Measurements from ENCODE around the gene CITED4.
"Not testable (repeated sequence)": the region's sequence is repeated elsewhere in the genome, so short reads cannot be mapped to it uniquely, and the experiment has no call there.

Gene CITED4

GRCh38 chr1:40862008-40862863 is at the start of gene CITED4:
CITED4 (minus strand) TSS chr1:40862363; CDS start chr1:40862127, 236 bp downstream.
- peak; percentile 24 to 97 (median 89) for DNase-seq

- DNase-seq, result no peak
Measured at GRCh38 chr1:40911105-40911504, 48.9 kb upstream of the CITED4 start.

- no peak for DNase-seq
Measured at GRCh38 chr1:40909281-40909680, 47.1 kb upstream of the CITED4 start.

DNA sequence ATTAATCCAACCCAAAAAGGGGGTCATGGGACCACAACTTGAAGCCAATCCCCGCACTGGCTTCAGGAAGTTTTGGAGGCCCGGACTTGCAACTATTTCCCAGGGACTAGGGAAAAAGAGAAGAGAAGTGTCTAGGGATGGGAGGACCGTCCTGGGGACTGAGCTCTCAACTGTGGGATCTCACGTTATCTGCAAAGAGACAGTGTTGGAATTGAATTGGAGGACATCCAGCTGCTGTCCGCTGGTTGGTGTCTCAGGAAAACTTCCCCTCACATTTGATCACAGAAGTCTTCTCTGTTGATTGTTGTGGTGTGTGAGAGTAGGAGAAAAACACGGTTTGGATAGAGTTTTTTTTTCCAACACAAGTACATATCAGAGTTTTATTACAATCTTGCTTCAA is 46.2 kb upstream of the CITED4 start:
- no peak for DNase-seq

- no peak for DNase-seq
Measured at GRCh38 chr1:40907899-40908298, 45.7 kb upstream of the CITED4 start.

- DNase-seq, result no peak
Measured at GRCh38 chr1:40906781-40907400, 44.7 kb upstream of the CITED4 start.

GRCh38 chr1:40905061-40905460 is 42.9 kb upstream of the CITED4 start:
- no peak for DNase-seq

DNA sequence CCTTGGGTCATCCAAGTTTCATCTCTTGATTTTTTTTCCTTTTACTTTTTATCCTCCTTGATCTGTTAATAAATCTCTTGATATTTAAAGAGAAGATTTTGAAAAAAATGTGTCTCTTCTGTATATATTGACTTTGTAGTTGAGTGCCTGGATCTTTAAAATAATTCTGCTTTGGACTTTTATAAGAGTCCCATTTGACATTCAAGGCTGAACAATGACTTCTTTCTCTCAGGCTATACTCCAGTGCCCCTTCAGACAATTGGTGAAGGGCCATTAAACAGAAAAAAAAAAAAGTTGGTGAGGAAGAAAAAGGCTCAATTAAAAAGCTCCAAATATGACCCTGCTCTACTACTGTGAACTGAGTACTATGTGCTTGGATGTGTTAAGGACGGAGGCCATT is 40.9 kb upstream of the CITED4 start:
- no peak for DNase-seq

DNA sequence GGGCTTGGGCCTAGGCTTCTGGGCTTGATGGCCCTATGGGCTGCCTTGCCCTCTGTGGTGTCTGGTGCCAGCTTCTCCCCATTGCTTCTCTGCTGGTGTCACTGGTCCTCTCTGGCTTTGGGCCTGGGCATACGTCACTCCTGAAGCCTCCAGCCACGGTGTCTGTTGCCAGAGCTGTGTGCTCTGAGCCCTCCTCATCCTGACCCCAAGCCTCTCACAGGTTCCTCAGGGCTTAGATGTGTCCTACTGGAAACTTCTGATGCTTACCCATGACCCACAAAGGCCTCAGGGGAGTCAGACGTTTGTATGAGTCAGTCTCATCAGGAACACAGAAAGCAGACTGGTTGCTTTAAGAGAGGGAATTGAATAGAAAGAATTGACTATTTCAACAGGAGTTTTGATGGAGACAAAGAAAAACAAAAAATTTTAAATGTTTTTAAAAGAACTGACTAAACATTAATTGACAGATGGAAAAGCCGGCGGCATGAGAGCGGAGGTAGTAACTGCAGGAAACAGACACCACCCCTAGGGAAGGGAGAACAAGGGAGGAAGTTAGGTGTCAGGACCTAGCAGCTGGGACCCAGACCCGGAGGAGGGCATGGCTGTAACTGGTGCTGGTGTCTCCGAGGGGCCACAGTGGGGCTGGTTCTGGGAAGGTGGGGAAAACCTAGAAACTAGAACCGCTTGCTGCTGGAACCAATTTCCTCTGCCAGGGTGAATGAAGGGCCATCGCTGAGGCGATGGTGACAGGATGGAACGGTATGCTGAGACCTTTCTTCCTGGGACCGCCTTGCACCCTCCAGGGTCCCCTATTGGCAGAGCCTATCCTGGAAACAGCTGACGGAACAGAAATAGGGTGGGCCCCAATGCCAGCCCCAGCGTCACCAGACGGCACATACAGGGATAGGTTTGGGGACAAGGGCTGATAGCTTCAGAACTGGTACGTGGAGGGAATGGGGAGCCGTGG is 40.0 kb upstream of the CITED4 start:
- DNase-seq, result peak in 2 of 51 donors; percentile 8 to 21

GRCh38 chr1:40899230-40899870 is 37.2 kb upstream of the CITED4 start:
- no peak for DNase-seq

DNA sequence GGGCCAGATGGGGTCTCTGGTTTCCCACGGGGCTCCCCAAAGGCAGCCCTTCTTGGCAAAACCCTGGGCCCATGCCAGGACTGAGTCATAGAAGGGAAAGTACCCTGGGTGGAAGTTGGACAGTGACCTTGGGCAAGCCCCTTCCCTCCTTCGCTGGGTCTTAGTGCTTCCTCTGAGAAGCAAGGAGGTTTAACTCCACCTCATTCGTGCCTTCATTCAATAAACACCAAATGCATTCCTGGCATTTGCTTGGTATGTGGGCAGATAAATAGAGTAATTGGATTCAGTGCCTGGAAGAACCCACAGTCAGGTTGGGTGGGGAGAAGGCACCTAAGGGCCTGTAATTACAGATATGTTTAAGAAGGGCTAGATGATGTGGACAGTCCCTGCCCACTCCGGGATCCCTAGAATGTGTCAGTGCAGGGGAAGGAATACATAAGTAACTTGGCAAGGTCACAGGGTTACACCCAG is 36.3 kb upstream of the CITED4 start:
- DNase-seq, result no peak

GRCh38 chr1:40897513-40897912 is 35.4 kb upstream of the CITED4 start:
- no peak for DNase-seq

DNA sequence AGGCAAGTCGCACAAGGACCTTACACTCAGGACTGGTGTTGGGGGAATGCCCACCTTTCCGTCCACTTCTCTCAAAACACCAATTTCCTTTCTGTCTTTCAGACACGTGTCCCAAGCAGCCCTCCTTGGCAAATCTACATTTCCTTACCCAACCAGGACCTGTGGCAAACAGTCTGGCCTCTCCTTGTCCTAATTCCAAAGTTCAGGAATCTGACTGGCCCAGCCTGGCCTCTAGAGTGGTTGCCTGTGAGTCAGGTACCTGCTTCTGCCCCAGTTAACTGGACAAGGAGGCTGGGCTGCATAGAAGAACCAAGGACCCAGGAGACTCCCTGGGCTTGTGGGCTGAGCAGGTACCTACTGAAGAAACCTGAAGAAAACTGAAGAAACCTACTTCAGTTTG is 34.3 kb upstream of the CITED4 start:
- no peak for DNase-seq

GRCh38 chr1:40895601-40896000 is 33.4 kb upstream of the CITED4 start:
- DNase-seq, result no peak

GRCh38 chr1:40894858-40895257 is 32.7 kb upstream of the CITED4 start:
- not testable (repeated sequence) for DNase-seq

DNA sequence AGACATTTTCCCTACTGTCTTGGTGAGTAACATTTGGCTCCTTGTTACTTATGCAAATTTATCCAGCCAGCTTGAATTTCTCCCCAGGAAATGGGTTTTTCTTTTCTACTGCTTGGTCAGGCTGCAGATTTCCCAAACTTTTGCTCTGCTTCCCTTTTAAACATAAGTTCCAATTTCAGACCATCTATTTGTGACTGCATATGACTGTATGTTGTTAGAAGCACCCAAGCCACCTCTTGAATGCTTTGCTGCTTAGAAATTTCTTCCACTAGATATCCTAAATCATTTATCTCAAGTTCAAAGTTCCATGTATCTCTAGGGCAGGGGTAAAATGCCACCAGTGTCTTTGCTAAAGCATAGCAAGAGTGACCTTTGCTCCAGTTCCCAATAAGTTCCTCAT is 32.3 kb upstream of the CITED4 start:
- DNase-seq, result no peak

GRCh38 chr1:40893946-40894345 is 31.8 kb upstream of the CITED4 start:
- no peak for DNase-seq

- DNase-seq, result no peak
Measured at GRCh38 chr1:40892354-40892753, 30.2 kb upstream of the CITED4 start.

GRCh38 chr1:40890771-40891170 is 28.6 kb upstream of the CITED4 start:
- no peak for DNase-seq

- no peak for DNase-seq
Measured at GRCh38 chr1:40887652-40888051, 25.5 kb upstream of the CITED4 start.

GRCh38 chr1:40887012-40887378 is 24.8 kb upstream of the CITED4 start:
- DNase-seq, result no peak
